Measurements from ENCODE around the gene RAPSN.

RAPSN gene

DNA sequence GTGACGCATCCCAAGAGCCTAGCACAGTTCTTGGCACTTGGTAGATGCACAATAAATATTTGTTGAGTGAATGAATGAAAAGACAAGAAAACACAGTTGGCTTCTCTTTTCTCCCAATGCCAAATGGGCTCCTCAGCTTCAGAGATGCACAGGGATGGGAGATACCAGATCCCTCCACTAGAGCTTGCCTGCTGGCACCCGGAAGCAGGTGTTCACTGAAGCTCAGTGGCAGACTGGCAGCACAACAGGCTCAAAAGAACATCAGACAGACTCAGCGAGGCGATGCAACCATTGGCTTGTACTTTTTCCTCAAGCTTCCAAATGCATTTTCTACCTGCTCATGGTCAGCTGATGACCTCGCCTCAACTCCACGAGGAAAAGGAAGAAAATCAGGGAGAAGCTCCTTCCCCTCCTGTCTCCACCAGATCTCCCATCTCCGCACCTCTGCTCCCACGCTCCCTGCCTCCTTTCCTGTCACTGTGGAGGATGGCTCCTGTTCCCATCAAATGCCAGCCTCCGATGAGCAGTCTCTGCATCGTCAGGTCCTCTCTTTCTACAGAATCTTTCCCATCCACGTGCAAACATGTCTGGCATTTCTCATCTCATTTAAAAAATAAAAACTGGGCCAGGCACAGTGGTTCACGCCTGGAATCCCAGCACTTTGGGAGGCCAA is 5.8 kb downstream of the RAPSN start:
- TF ChIP-seq, protein P1, sequence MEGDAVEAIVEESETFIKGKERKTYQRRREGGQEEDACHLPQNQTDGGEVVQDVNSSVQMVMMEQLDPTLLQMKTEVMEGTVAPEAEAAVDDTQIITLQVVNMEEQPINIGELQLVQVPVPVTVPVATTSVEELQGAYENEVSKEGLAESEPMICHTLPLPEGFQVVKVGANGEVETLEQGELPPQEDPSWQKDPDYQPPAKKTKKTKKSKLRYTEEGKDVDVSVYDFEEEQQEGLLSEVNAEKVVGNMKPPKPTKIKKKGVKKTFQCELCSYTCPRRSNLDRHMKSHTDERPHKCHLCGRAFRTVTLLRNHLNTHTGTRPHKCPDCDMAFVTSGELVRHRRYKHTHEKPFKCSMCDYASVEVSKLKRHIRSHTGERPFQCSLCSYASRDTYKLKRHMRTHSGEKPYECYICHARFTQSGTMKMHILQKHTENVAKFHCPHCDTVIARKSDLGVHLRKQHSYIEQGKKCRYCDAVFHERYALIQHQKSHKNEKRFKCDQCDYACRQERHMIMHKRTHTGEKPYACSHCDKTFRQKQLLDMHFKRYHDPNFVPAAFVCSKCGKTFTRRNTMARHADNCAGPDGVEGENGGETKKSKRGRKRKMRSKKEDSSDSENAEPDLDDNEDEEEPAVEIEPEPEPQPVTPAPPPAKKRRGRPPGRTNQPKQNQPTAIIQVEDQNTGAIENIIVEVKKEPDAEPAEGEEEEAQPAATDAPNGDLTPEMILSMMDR (conservative IDR thresholded peaks at IDR 0.05; ENCODE audit: low read depth, low read length) = no peak
- H3K4me3 ChIP-seq (ENCODE audit: low read depth, low read length) = no peak overlapping the region
- no peak for DNase-seq (ENCODE audit: low read depth)

DNA sequence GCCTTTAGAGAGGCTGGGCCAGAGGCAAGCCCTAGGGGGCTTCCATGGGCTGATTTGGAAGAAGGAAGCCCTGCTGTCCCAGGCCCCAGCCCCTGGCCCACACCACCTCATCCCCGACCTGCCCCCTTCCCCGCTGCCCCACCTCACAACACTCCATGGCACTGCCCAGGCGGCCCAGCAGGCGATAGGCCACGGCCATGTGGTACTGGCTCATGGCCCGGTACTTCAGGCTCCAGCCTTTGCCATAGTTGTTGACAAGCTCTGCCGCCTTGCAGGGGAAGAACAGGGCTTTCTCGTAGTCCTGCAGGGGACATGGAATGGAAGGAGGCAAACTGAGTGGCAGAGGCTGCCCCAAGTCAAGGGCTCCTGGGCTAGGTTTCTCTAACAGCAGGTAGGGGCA is 6.4 kb downstream of the RAPSN start:
- no peak overlapping the region for H3K4me3 ChIP-seq (ENCODE audit: low read depth, low read length)
- TF ChIP-seq, protein P1 (conservative IDR thresholded peaks at IDR 0.05; ENCODE audit: low read depth, low read length) = no peak

DNA sequence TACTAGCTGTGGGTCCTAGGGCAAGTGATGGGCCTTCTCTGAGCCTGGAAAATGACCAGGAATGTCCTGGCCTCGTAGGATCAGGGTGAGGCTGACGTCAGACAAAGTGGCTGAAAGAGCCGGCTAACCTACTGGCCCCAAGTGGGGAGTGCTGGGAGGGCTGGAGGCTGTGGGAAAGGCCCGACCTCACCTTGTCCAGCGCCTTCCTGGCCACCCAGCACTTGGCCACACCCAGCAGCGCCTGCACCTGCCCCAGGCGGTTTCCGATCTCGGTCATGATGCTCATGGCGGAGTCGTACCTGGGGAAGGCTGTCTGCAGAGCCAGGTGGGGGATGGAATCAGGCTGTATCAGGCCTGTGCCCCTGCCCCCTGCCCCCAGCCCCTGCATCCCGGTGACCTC is 7.5 kb downstream of the RAPSN start:
- H3K4me3 ChIP-seq (ENCODE audit: low read depth, low read length) = no peak overlapping the region
- TF ChIP-seq, protein P1 (conservative IDR thresholded peaks at IDR 0.05; ENCODE audit: low read depth, low read length) = no peak
- DNase-seq (ENCODE audit: low read depth) = no peak

More for the DNA sequence above, 6.4 kb downstream of the RAPSN start:
- DNase-seq (ENCODE audit: low read depth) = no peak

- no peak overlapping the region for H3K4me3 ChIP-seq (ENCODE audit: low read depth, low read length)
- DNase-seq (ENCODE audit: low read depth) = no peak
- TF ChIP-seq, protein P1 (conservative IDR thresholded peaks at IDR 0.05; ENCODE audit: low read depth, low read length) = no peak
These were observed 8.9 kb downstream of the RAPSN start for GRCh38 chr11:47440054-47440476.

DNA sequence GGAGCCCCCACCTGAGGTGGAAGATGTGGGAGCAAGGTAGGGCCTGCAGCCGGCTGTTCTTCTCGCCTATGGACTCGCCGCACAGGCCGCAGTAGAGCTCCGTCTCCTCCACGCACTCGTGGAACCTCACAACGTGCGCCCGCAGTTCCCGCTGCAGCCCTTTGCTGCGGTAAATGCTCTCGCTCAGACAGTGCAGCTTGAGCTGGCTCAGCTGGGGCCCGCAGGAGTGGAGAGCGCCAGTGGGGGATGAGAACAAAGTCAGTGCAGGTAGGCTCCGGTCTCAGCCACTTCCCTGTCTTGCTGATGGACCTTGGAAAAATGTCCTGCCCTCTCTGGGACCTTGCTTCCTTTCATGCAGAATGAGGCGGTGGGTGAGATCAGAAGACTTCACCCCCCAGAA is 10.2 kb downstream of the RAPSN start:
- TF ChIP-seq, protein P1 (conservative IDR thresholded peaks at IDR 0.05; ENCODE audit: low read depth, low read length) = no peak
- DNase-seq (ENCODE audit: low read depth) = no peak
- no peak overlapping the region for H3K4me3 ChIP-seq (ENCODE audit: low read depth, low read length)

DNA sequence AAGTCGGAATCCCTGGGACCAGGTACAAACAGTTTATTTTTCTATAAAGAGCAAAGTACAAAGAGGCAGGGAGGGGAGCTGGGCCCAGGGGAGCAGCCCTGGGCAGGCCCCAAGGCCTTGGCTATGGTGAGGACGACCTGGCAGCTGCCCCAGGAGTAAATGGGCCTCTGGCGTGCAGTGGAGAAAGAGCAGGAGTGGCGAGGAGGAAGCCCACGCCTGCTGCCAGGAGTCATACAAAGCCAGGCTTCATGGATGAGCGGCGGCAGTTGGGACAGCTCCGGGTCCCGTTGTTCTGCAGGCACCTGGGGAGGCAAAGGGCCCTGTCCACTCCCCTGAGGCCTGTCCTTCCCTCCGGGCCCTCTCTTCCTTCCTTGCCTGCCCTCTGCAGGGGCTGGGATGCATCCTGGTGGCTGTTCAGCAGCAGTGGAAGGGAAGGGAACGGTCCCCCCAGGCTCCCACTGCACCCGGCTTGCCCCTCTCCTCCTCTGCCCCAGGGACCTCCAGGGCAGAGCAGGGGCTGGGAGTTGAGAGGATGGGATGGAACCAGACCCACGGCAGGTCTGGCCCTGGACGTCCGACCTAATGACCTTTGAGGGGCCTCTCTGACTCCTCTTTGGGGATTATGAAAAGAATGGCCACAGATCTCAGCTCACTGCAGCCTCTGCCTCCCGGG is 11.1 kb downstream of the RAPSN start:
- no peak overlapping the region for H3K4me3 ChIP-seq (ENCODE audit: low read depth, low read length)

More for the DNA sequence above, 11.1 kb downstream of the RAPSN start:
- no peak for DNase-seq (ENCODE audit: low read depth)
- TF ChIP-seq, protein P1 (conservative IDR thresholded peaks at IDR 0.05; ENCODE audit: low read depth, low read length) = no peak
